B cell (primary cell): ENCODE results near the gene SLC22A12. TPM values are rescaled to one million over a fixed set of nuclear protein-coding genes. Genes with fewer than 3 reads are reported as not detected.

ENCODE experiments used
- ATAC-seq: fragments of 200-7000 bp; cut with Tn5 transposase; one replicate; pipeline ENCODE4 v1.10.0; 2021; ENCODE audit warnings: low read depth, mild to moderate bottlenecking, moderate number of reproducible peaks, moderate library complexity
- CTCF ChIA-PET: fragments of 350-600 bp; sonication (Branson Sonifier 250); formaldehyde crosslinking; loops from one replicate; lab custom pipeline; 2021; ENCODE audit warnings: antibody characterized with exemption, inconsistent platforms; lab: Charles Lee
- POLR2A ChIA-PET: fragments of 350-600 bp; sonication (Branson Sonifier 250); formaldehyde crosslinking; loops from one replicate; lab custom pipeline; 2021; ENCODE audit warnings: antibody characterized with exemption; lab: Charles Lee
- DNase-seq: peaks from one replicate; pipeline ENCODE4 v3.0.0; 2013
- H2AFZ ChIP-seq: 2 replicates; pipeline ENCODE4 v1.6.1; 2012; ENCODE audit warnings: mild to moderate bottlenecking, low read depth, low read length; ENCODE audit not compliant: insufficient read depth, poor library complexity, severe bottlenecking
- H3K27ac ChIP-seq, 2 donors: 1 replicate in 1 of 2; 2 replicates in 1 of 2; pipeline ENCODE4 v1.5.1; 2012 to 2013; ENCODE audit warnings: low read length in 2 of 2, mild to moderate bottlenecking in 2 of 2, moderate library complexity in 1 of 2
- H3K27me3 ChIP-seq, 4 experiments: fragments of 200-600 bp in 1 of 4; sonication (generic) in 1 of 4; replicated peaks in 1 of 4; 1 replicate in 2 of 4; 2 replicates in 2 of 4; pipeline versions ENCODE4 v1.6.1 to v1.7.0; 2013 to 2016; ENCODE audit warnings: low read length in 3 of 4, mild to moderate bottlenecking in 2 of 4, mixed read lengths in 1 of 4, moderate library complexity in 1 of 4; ENCODE audit not compliant: insufficient read depth in 4 of 4, control insufficient read depth in 3 of 4; ENCODE audit errors: control extremely low read depth in 1 of 4
- H3K36me3 ChIP-seq, 2 experiments: replicated peaks in 1 of 2; 1 replicate in 1 of 2; 2 replicates in 1 of 2; pipeline versions ENCODE4 v1.6.1 to v1.7.1; 2013; ENCODE audit warnings: low read length in 1 of 2; ENCODE audit not compliant: insufficient read depth in 2 of 2, control insufficient read depth in 1 of 2; ENCODE audit errors: control extremely low read depth in 1 of 2, extremely low read depth in 1 of 2
- H3K4me1 ChIP-seq, 2 donors: fragments of 200-600 bp in 1 of 2; sonication (generic) in 1 of 2; 1 replicate in 1 of 2; 2 replicates in 1 of 2; pipeline versions ENCODE4 v1.5.1 to v1.6.1; 2013 to 2017; ENCODE audit warnings: low read length in 2 of 2; ENCODE audit not compliant: control insufficient read depth in 2 of 2, insufficient read depth in 2 of 2
- H3K4me2 ChIP-seq: replicated peaks from 2 replicates; pipeline ENCODE3; 2012; ENCODE audit warnings: mild to moderate bottlenecking, low read depth, low read length; ENCODE audit not compliant: poor library complexity, severe bottlenecking
- H3K4me3 ChIP-seq, 5 experiments: fragments of 200-600 bp in 1 of 5; sonication (generic) in 1 of 5; 1 replicate in 3 of 5; 2 replicates in 2 of 5; pipeline versions ENCODE4 v1.5.1 to v1.7.0; 2011 to 2016; ENCODE audit warnings: low read length in 4 of 5, mild to moderate bottlenecking in 4 of 5, low read depth in 2 of 5, control low read depth in 1 of 5, moderate library complexity in 1 of 5; ENCODE audit not compliant: insufficient read depth in 1 of 5; ENCODE audit errors: control extremely low read depth in 1 of 5, extremely low read depth in 1 of 5
- H3K79me2 ChIP-seq: fragments of 200-600 bp; sonication (generic); one replicate; pipeline ENCODE4 v1.6.0; 2016; ENCODE audit warnings: low read length; ENCODE audit not compliant: control insufficient read depth, insufficient read depth
- H3K9ac ChIP-seq: fragments of 200-600 bp; sonication (generic); 2 replicates; pipeline ENCODE4 v1.6.1; 2017; ENCODE audit warnings: mild to moderate bottlenecking, low read length, moderate library complexity
- H3K9me3 ChIP-seq, 3 donors: one replicate each; pipeline versions ENCODE4 v1.6.1 to v1.7.1; 2013; ENCODE audit warnings: low read length in 2 of 3; ENCODE audit not compliant: control insufficient read depth in 2 of 3, insufficient read depth in 1 of 3; ENCODE audit errors: control extremely low read depth in 1 of 3
- H4K20me1 ChIP-seq: 2 replicates; pipeline ENCODE4 v1.6.0; 2012; ENCODE audit warnings: mild to moderate bottlenecking, low read length; ENCODE audit not compliant: insufficient read depth, control insufficient read depth, poor library complexity, severe bottlenecking
- H3K27ac Mint-ChIP-seq: one replicate; pipeline ENCODE4 v1.8.0; 2021; ENCODE audit warnings: mixed read lengths
- H3K27me3 Mint-ChIP-seq: one replicate; pipeline ENCODE4 v1.8.0; 2021; ENCODE audit warnings: mixed read lengths
- H3K4me1 Mint-ChIP-seq: one replicate; pipeline ENCODE4 v1.8.0; 2021; ENCODE audit warnings: mixed read lengths
- H3K4me3 Mint-ChIP-seq: one replicate; pipeline ENCODE4 v1.8.0; 2021; ENCODE audit warnings: mixed read lengths
- H3K9me3 Mint-ChIP-seq: one replicate; pipeline ENCODE4 v1.8.0; 2022; ENCODE audit warnings: mixed read lengths; ENCODE audit not compliant: insufficient read depth
- EZH2 ChIP-seq: IDR thresholded peaks from 2 replicates; pipeline ENCODE4 v1.6.1; 2012; ENCODE audit warnings: borderline replicate concordance, low read depth, mild to moderate bottlenecking, moderate library complexity, low read length; ENCODE audit not compliant: insufficient read depth, poor library complexity, severe bottlenecking
- WGBS: methylation state at CpG from one replicate; pipeline ENCODE4 v1.1.5; 2013; ENCODE audit warnings: missing lambda C conversion rate; ENCODE audit not compliant: insufficient coverage; 5-methylcytosine and 5-hydroxymethylcytosine counted together
- intact Hi-C: fragments of 100-400 bp; cut with micrococcal nuclease; formaldehyde crosslinking; loops from one replicate; pipeline ENCODE4 v1.10.0; 2022
- polyA plus RNA-seq: library from polyadenylated mRNA; depleted of rRNA; stranded (reverse); fragments of >200 nt; gene quantifications from 2 replicates; pipeline ENCODE4 v1.2.3, GENCODE V29; 2012
- total RNA-seq, 2 donors: library from RNA; stranded (reverse); fragments of 120-200 nt in 1 of 2; gene quantifications; 1 replicate in 1 of 2; 2 replicates in 1 of 2; pipeline versions ENCODE4 v1.2.3 to v1.2.4, GENCODE V29; 2013 to 2022
- TF ChIP-seq, protein P1 (sequence below): fragments of 200-600 bp; IDR thresholded peaks from one replicate; pipeline ENCODE4 v1.8.0; 2022; ENCODE audit warnings: antibody characterized with exemption, mild to moderate bottlenecking

Gene SLC22A12
- total and polyA plus RNA-seq, 2 donors (not counting 1 experiment from before 2014, with no cell fraction given), result not detected

DNA sequence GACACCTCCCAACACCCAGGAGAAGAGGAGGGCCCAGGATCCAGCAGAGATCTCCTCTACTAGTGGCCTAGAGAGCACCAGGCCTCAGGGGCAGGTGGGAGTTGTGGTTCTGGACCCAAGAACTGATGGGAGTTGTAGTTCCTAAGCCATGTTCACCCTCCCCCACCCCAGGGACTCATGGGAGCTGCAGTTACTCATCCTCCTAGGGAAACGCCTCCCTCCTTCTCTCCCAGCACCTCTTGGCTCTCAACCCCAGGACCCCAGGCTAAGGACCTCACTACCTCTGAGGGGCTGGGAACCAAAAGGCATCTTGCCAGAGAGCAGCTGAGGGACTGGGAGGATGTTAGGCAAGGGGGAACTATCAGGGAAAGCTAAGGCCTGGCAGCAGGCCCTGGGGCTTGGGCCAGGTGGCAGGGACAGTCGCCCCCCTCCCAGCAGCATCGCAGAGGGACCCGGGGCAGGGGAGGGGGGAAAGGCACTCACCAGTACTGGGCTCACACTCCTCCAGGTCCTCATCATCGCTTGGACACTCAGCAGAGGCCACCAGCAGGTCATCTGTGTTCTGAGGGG lies 28.9 kb downstream of the SLC22A12 start:
- no peaks in the 10 kb centered on the region for H3K9me3 Mint-ChIP-seq
- H3K27ac ChIP-seq, result no peak overlapping the region
- H3K27me3 Mint-ChIP-seq, result no peaks in the 10 kb centered on the region
- no peak for ATAC-seq
- H3K27ac Mint-ChIP-seq, result no peak overlapping the region
- POLR2A ChIA-PET, result no interaction called here
- no peak overlapping the region for H3K4me2 ChIP-seq
- no peaks in the 10 kb centered on the region for H3K36me3 ChIP-seq
- DNase-seq, result no peak
- peaks cover 13 to 18% of the 10 kb centered on the region in 2 donors for H3K4me1 ChIP-seq
- no peak overlapping the region for H3K4me3 Mint-ChIP-seq
- peaks cover 11% of the 10 kb centered on the region for H3K4me1 Mint-ChIP-seq
- no peak overlapping the region for H3K9ac ChIP-seq
- no peaks in the 10 kb centered on the region for H3K27me3 ChIP-seq
- no peak overlapping the region for H3K4me3 ChIP-seq
- H3K79me2 ChIP-seq, result no peaks in the 10 kb centered on the region
- CTCF ChIA-PET, result no interaction called here
- 57% methylated on average over 5 of the region's 5 CpGs for WGBS
- H2AFZ ChIP-seq, result no peak overlapping the region
- intact Hi-C loops, result no loop called here
- TF ChIP-seq, protein P1, sequence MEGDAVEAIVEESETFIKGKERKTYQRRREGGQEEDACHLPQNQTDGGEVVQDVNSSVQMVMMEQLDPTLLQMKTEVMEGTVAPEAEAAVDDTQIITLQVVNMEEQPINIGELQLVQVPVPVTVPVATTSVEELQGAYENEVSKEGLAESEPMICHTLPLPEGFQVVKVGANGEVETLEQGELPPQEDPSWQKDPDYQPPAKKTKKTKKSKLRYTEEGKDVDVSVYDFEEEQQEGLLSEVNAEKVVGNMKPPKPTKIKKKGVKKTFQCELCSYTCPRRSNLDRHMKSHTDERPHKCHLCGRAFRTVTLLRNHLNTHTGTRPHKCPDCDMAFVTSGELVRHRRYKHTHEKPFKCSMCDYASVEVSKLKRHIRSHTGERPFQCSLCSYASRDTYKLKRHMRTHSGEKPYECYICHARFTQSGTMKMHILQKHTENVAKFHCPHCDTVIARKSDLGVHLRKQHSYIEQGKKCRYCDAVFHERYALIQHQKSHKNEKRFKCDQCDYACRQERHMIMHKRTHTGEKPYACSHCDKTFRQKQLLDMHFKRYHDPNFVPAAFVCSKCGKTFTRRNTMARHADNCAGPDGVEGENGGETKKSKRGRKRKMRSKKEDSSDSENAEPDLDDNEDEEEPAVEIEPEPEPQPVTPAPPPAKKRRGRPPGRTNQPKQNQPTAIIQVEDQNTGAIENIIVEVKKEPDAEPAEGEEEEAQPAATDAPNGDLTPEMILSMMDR, result no peak
- no peak for TF ChIP-seq EZH2
- no peaks in the 10 kb centered on the region for H4K20me1 ChIP-seq
- no peaks in the 10 kb centered on the region for H3K9me3 ChIP-seq

DNA sequence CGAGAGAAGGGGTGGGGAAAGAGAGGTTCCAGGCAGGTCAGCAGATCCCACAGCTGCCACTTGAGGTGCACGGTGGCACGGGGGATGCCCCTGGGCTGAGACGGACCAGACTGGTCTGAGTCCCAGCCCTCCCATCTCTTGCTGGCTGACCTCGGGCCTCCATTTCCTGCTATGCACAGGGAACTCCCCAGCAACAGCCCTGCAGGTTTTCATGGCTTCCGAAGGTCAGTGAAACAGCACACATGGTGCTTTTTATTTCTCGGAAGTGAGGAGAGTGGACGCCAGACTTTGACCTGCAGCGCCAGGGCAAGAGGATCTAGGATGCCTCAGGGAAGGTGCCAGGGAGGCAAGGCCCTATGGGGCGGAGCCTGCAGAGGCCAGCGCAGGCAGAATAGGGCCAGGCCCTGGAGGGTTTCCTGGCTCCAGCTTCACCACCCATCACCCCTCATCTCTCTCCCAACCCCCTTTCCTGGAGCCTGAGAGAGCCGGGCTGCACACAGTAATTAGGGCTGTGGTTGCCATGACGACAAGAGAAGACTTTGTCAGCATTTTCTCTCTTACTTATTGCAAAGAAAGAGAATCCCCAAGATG lies 29.5 kb downstream of the SLC22A12 start:
- intact Hi-C loops, result no loop called here
- TF ChIP-seq, protein P1, result no peak
- no peak for TF ChIP-seq EZH2
- no peak overlapping the region for H3K4me3 Mint-ChIP-seq
- peaks cover 16% of the 10 kb centered on the region for H3K4me1 Mint-ChIP-seq
- no peaks in the 10 kb centered on the region for H3K79me2 ChIP-seq
- H3K36me3 ChIP-seq, result no peaks in the 10 kb centered on the region
- H4K20me1 ChIP-seq, result no peaks in the 10 kb centered on the region
- H2AFZ ChIP-seq, result no peak overlapping the region
- ChIA-PET POLR2A (no interaction called here), CTCF (no interaction called here)
- no peaks in the 10 kb centered on the region for H3K27me3 ChIP-seq
- no peak overlapping the region for H3K4me3 ChIP-seq
- peaks cover 19 to 24% of the 10 kb centered on the region in 2 donors for H3K4me1 ChIP-seq
- no peak overlapping the region for H3K9ac ChIP-seq
- no peak for ATAC-seq
- no peak for DNase-seq
- H3K9me3 ChIP-seq, result no peaks in the 10 kb centered on the region
- no peaks in the 10 kb centered on the region for H3K27me3 Mint-ChIP-seq
- 95% methylated on average over 9 of the region's 13 CpGs for WGBS
- H3K4me2 ChIP-seq, result no peak overlapping the region
- no peak overlapping the region for H3K27ac ChIP-seq
- no peak overlapping the region for H3K27ac Mint-ChIP-seq
- no peaks in the 10 kb centered on the region for H3K9me3 Mint-ChIP-seq
